LNCaP clone FGC (cell line): ENCODE results near the gene NAPG.
"Not testable (repeated sequence)": the region's sequence is repeated elsewhere in the genome, so short reads cannot be mapped to it uniquely, and the experiment has no call there.

Experiments used
- DNase-seq: peaks from one replicate; pipeline ENCODE4 v3.0.0-alpha.2; 2011; ENCODE audit warnings: low read depth
- H3K4me3 ChIP-seq: 2 replicates; pipeline ENCODE4 v1.5.1; 2011; ENCODE audit warnings: mild to moderate bottlenecking, low read depth, low read length, control low read depth
- TF ChIP-seq, protein P1 (sequence below): IDR thresholded peaks from 2 replicates; pipeline ENCODE4 v1.5.1; 2012; ENCODE audit warnings: mild to moderate bottlenecking; ENCODE audit not compliant: control insufficient read depth, insufficient read depth; ENCODE audit errors: extremely low read depth

Gene NAPG

DNA sequence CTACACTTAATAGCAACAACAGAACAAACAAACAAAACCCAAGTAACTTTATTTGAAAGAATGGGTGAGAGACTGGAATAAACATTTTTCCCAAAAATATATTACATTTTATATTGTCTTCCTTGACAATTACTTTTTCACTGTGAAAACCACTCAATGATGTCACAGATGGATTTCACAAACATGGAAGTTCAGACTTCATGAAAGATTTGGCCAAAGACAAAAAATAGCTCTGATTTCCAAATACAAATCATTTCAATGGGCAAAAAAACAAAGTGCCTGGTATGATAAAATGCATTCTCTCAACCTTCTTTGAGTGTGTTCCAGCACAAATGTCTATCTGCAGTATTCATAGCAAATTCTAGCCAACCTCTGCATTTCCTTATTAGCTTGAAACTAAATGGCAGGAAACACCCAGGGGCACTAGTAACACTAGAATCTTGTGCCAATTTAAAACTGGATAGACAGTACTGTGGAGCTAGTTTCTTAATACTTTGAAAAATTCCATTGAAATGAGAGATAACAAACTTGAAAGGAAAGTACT is 28.5 kb upstream of the NAPG start:
- TF ChIP-seq, protein P1, sequence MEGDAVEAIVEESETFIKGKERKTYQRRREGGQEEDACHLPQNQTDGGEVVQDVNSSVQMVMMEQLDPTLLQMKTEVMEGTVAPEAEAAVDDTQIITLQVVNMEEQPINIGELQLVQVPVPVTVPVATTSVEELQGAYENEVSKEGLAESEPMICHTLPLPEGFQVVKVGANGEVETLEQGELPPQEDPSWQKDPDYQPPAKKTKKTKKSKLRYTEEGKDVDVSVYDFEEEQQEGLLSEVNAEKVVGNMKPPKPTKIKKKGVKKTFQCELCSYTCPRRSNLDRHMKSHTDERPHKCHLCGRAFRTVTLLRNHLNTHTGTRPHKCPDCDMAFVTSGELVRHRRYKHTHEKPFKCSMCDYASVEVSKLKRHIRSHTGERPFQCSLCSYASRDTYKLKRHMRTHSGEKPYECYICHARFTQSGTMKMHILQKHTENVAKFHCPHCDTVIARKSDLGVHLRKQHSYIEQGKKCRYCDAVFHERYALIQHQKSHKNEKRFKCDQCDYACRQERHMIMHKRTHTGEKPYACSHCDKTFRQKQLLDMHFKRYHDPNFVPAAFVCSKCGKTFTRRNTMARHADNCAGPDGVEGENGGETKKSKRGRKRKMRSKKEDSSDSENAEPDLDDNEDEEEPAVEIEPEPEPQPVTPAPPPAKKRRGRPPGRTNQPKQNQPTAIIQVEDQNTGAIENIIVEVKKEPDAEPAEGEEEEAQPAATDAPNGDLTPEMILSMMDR = no peak
- no peak overlapping the region for H3K4me3 ChIP-seq
- no peak for DNase-seq

DNA sequence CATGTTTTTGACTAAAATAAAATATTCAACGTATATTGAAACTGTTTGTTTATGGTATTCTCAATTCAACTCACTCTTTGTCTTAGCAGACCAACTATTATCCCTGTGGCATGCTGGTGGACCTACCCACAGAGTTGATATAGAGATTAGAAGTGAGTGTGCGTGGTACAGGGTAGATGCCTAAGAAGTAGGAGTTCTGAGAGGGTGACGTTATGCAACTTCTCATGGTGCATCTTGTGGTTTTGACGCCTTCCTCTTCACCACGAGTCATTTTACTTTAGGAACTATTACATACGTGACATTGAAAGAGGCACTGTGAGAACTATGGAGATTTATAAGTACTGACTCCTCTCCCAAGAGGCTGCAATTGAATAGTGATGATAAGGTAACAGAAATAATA is 26.6 kb upstream of the NAPG start:
- DNase-seq = no peak
- TF ChIP-seq, protein P1 = no peak

DNA sequence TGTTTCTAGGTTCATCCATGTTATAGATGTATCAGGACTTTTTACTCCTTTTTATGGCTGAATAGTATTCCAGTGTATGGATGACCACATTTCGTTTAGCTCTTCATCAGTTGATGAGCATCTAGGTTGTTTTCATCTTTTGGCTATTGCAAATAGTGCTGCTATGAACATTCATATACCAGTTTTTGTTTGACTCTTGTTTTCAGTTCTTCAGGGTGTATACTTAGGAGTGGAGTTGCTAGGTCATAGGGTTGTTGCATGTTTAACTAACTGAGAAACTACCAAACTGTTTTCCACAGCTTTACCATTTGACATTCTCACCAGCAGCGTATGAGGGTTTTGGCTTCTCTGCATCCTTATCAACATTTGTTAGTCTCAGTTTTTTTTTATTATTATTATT is 25.8 kb upstream of the NAPG start:
- H3K4me3 ChIP-seq = no peak overlapping the region
- TF ChIP-seq, protein P1 = no peak
- no peak for DNase-seq

More for the DNA sequence above, 26.6 kb upstream of the NAPG start:
- no peak overlapping the region for H3K4me3 ChIP-seq

DNA sequence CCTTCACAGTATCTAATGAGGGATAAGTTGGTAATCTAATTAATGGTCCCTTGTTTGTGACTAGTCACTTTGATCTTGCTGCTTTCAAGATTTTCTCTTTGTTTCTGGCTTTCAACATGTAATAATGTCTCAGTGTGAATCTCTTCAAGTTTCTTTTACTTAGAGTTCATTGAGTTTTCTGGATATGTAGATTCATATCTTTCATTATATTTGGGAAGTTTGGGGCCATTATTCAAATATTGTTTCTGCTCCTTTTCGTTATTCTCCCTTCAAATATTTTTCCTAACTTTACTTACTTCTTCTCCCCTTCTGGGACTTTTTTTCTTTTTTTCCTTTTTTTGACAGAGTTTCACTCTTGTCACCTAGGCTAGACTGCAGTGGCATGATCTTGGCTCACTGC is 21.1 kb upstream of the NAPG start:
- TF ChIP-seq, protein P1 = no peak
- no peak for DNase-seq

DNA sequence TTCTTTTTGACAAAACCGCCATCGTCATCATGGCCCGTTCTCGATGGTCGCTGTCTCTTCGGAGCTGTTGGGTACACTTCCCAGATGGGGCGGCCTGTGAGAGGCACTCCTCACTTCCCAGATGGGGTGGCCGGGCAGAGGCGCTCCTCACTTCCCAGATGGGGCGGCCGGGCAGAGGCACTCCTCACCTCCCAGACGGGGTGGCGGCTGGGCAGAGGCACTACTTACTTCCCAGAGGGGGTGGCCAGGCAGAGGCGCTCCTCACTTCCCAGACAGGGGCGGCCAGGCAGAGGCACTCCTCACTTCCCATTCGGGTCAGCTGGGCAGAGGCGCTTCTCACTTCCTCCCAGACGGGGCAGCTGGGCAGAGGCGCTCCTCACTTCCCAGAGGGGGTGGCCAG is 19.9 kb upstream of the NAPG start:
- not testable (repeated sequence) for H3K4me3 ChIP-seq, DNase-seq

More for the DNA sequence above, 21.1 kb upstream of the NAPG start:
- no peak overlapping the region for H3K4me3 ChIP-seq

DNA sequence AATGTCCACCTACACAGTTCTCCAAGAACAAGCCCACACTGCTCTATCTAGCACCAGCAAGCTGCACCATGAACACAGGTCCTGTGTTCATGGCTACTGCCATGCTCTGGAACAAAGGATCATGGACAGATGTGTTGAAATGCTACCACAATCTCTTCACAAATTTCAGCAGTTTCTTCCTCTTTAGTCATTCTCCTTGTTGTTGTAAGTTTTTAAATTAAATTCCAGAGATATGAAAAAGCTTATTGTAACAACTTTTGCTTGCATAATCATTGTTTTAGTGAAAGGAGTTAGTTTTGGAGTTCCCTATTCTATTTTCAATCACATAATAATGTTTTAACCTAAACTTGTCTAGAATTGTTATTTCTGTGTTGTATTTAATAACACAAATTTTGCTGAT is 17.2 kb upstream of the NAPG start:
- TF ChIP-seq, protein P1 = no peak
- H3K4me3 ChIP-seq = no peak overlapping the region
- no peak for DNase-seq

DNA sequence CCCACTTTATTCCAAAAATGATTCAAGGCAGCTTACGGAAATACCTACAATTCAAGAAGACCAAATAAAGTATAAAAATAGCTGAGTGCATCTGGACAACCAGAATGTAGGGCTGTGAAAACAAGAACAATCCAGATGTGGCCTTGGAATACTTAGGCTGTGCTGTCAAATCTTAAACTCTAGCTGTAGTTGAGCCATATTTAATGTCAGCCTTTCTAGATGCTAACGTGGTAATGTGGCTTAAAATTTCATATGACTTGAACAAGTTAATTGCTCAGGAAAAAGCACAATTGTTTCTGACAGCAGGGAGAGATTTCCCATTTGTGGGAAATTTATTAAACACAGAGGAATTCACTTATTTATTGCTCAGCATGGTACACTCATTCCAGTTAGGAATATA is 14.6 kb upstream of the NAPG start:
- DNase-seq = no peak
- no peak overlapping the region for H3K4me3 ChIP-seq
- TF ChIP-seq, protein P1 = no peak
